Keratinocyte (primary cell): ENCODE results near the gene GRM1. TPM values are rescaled to one million over a fixed set of nuclear protein-coding genes. Genes with fewer than 3 reads are reported as not detected.

Experiments
- DNase-seq: peaks from one replicate; pipeline ENCODE4 v3.0.0-alpha.2; 2011; ENCODE audit warnings: low read depth, missing footprints, low spot score
- FAIRE-seq: peaks from 2 replicates; lab custom pipeline; 2011; peaks lifted over from hg19 to GRCh38; lab: Jason Lieb, UNC
- H2AFZ ChIP-seq: 2 replicates; pipeline ENCODE4 v1.6.0; 2012; ENCODE audit warnings: low read length, control low read depth, inconsistent platforms; ENCODE audit not compliant: control insufficient read depth
- H3K27ac ChIP-seq: 2 replicates; pipeline ENCODE4 v1.5.1; 2011; ENCODE audit warnings: low read length; ENCODE audit not compliant: control insufficient read depth, insufficient read depth
- H3K27me3 ChIP-seq: 3 replicates; pipeline ENCODE4 v1.6.0; 2011; ENCODE audit warnings: low read length; ENCODE audit not compliant: control insufficient read depth, insufficient read depth; ENCODE audit errors: extremely low read depth
- H3K36me3 ChIP-seq, 2 experiments: 2 replicates in 1 of 2; 3 replicates in 1 of 2; pipeline ENCODE4 v1.5.1; 2011; ENCODE audit warnings: low read length in 2 of 2, mild to moderate bottlenecking in 1 of 2; ENCODE audit not compliant: control insufficient read depth in 2 of 2, insufficient read depth in 2 of 2; ENCODE audit errors: extremely low read depth in 1 of 2
- H3K4me1 ChIP-seq: 3 replicates; pipeline ENCODE4 v1.5.1; 2011; ENCODE audit warnings: low read length; ENCODE audit not compliant: control insufficient read depth, insufficient read depth; ENCODE audit errors: extremely low read depth
- H3K4me2 ChIP-seq: 3 replicates; pipeline ENCODE4 v1.6.0; 2011; ENCODE audit warnings: low read depth, low read length; ENCODE audit not compliant: control insufficient read depth, insufficient read depth; ENCODE audit errors: extremely low read depth
- H3K4me3 ChIP-seq, 3 experiments: fragments of 200-600 bp in 1 of 3; sonication (generic) in 1 of 3; 2 replicates in 2 of 3; 3 replicates in 1 of 3; pipeline ENCODE4 v1.5.1; 2011 to 2016; ENCODE audit warnings: low read length in 3 of 3, mild to moderate bottlenecking in 3 of 3, control low read depth in 2 of 3, inconsistent platforms in 1 of 3, low read depth in 1 of 3, mixed read lengths in 1 of 3, mixed run types in 1 of 3, moderate library complexity in 1 of 3; ENCODE audit not compliant: control insufficient read depth in 2 of 3, insufficient read depth in 2 of 3; ENCODE audit errors: extremely low read depth in 1 of 3
- H3K79me2 ChIP-seq: 2 replicates; pipeline ENCODE4 v1.6.0; 2012; ENCODE audit warnings: low read length; ENCODE audit not compliant: control insufficient read depth, insufficient read depth
- H3K9ac ChIP-seq: 3 replicates; pipeline ENCODE4 v1.6.0; 2011; ENCODE audit warnings: low read length; ENCODE audit not compliant: control insufficient read depth, insufficient read depth; ENCODE audit errors: extremely low read depth
- H3K9me1 ChIP-seq: 3 replicates; pipeline ENCODE4 v1.6.0; 2011; ENCODE audit warnings: low read length; ENCODE audit not compliant: control insufficient read depth, insufficient read depth; ENCODE audit errors: extremely low read depth
- H3K9me3 ChIP-seq: 2 replicates; pipeline ENCODE4 v1.5.1; 2012; ENCODE audit warnings: low read depth, low read length; ENCODE audit not compliant: control insufficient read depth
- H4K20me1 ChIP-seq: 3 replicates; pipeline ENCODE4 v1.6.0; 2011; ENCODE audit warnings: low read length; ENCODE audit not compliant: control insufficient read depth, insufficient read depth; ENCODE audit errors: extremely low read depth
- EZH2 ChIP-seq: IDR thresholded peaks from one replicate; pipeline ENCODE4 v1.6.1; 2012; ENCODE audit warnings: inconsistent platforms, mild to moderate bottlenecking, low read length, moderate library complexity
- dilution Hi-C: fragments of 300-500 bp; cut with MboI; formaldehyde crosslinking; loops from one replicate; pipeline ENCODE4 v1.7.0; 2020; ENCODE audit warnings: low sequenced_read_pairs; ENCODE audit not compliant: extremely low pct_ligation_motif_present
- polyA plus RNA-seq, 5 experiments: library from polyadenylated mRNA; depleted of rRNA in 3 of 5; stranded (reverse) in 3 of 5; stranded (forward) in 1 of 5; unstranded in 1 of 5; fragments of >200 nt; gene quantifications; 1 replicate in 1 of 5; 2 replicates in 3 of 5; 3 replicates in 1 of 5; pipeline versions ENCODE4 v1.2.1 to v1.2.3, GENCODE V29; 2011 to 2012; ENCODE audit warnings: missing spikeins in 2 of 5, low read depth in 1 of 5, low replicate concordance in 1 of 5
- TF ChIP-seq, protein P1 (sequence below), 3 experiments: IDR thresholded peaks in 1 of 3; conservative IDR thresholded peaks in 1 of 3; optimal IDR thresholded peaks in 1 of 3; 2 replicates in 2 of 3; 3 replicates in 1 of 3; pipeline versions ENCODE3 to v1.5.1; 2011; ENCODE audit warnings: low read length in 3 of 3, mild to moderate bottlenecking in 3 of 3, moderate library complexity in 2 of 3, control low read depth in 1 of 3, inconsistent platforms in 1 of 3; ENCODE audit not compliant: insufficient read depth in 2 of 3; ENCODE audit errors: extremely low read depth in 1 of 3

GRM1 gene
- polyA plus RNA-seq, 1 donor (not counting 4 experiments of a cell fraction or from before 2014, with no cell fraction given): not detected

DNA sequence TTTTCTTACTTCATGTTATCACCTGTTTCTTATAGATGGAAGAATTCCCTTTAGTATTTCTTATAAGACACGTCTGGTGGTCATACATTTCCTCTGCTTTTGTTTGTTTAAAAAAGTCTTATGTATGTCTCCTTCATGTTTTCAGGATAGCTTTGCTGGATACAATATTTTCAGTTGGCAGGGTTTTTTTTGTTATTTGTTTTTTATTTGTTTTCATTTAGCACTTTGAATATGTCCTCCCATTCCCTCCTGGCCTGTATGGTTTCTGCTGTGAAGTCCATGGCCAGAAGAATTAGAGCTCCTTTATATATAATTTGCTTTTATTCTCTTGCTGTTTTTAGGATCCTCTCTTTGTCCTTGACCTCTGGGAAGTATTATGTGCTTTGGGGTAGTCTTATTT is 432.1 kb downstream of the GRM1 start:
- Histone ChIP-seq H3K36me3 (no peaks in the 10 kb centered on the region), H3K9me3 (no peaks in the 10 kb centered on the region), H3K4me2 (no peak overlapping the region), H3K9me1 (no peaks in the 10 kb centered on the region), H3K79me2 (no peaks in the 10 kb centered on the region), H3K27me3 (no peaks in the 10 kb centered on the region), H3K4me1 (no peaks in the 10 kb centered on the region), H2AFZ (no peak overlapping the region), H3K27ac (no peak overlapping the region), H3K9ac (no peak overlapping the region), H4K20me1 (no peaks in the 10 kb centered on the region), H3K4me3 (no peak overlapping the region)
- DNase-seq (no peak), FAIRE-seq (no peak)
- dilution Hi-C loops: no loop called here
- TF ChIP-seq, protein P1, sequence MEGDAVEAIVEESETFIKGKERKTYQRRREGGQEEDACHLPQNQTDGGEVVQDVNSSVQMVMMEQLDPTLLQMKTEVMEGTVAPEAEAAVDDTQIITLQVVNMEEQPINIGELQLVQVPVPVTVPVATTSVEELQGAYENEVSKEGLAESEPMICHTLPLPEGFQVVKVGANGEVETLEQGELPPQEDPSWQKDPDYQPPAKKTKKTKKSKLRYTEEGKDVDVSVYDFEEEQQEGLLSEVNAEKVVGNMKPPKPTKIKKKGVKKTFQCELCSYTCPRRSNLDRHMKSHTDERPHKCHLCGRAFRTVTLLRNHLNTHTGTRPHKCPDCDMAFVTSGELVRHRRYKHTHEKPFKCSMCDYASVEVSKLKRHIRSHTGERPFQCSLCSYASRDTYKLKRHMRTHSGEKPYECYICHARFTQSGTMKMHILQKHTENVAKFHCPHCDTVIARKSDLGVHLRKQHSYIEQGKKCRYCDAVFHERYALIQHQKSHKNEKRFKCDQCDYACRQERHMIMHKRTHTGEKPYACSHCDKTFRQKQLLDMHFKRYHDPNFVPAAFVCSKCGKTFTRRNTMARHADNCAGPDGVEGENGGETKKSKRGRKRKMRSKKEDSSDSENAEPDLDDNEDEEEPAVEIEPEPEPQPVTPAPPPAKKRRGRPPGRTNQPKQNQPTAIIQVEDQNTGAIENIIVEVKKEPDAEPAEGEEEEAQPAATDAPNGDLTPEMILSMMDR (optimal IDR thresholded peaks at IDR 0.05 in 1 of 3, IDR thresholded peaks at IDR 0.05 in 1 of 3, conservative IDR thresholded peaks at IDR 0.05 in 1 of 3; ENCODE audit: extremely low read depth in 1 of 3, insufficient read depth in 2 of 3, low read length in 3 of 3): no peak
- TF ChIP-seq EZH2: no peak

- no peak for DNase-seq
These were observed 441.4 kb downstream of the GRM1 start for GRCh38 chr6:146470091-146470770.

DNA sequence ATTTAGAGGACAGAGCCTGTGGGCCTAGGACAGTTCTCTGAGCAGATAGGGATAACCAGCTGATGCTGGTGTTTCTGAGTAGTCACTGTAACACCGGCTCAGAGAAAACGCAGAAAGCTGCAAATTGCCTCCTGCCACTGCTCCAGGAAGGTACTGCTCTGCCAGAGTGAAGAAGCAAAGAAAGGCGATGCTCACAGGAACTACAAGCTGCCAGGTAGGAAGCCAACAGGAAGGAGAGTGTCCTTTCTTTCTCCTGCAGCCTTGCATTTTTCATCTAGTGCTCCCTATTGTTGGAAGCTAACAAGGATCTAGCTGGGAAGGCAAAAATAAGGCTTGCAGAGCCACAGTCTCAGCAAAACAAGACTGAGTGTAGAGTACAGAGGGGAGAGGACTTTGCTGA is 444.1 kb downstream of the GRM1 start:
- FAIRE-seq (no peak), DNase-seq (no peak)
- H2AFZ ChIP-seq: no peak overlapping the region
- no peaks in the 10 kb centered on the region for H4K20me1 ChIP-seq
- TF ChIP-seq, protein P1 (optimal IDR thresholded peaks at IDR 0.05 in 1 of 3, IDR thresholded peaks at IDR 0.05 in 1 of 3, conservative IDR thresholded peaks at IDR 0.05 in 1 of 3; ENCODE audit: extremely low read depth in 1 of 3, insufficient read depth in 2 of 3, low read length in 3 of 3): no peak
- no peak for TF ChIP-seq EZH2
- no peaks in the 10 kb centered on the region for H3K4me1 ChIP-seq
- no peaks in the 10 kb centered on the region for H3K9me3 ChIP-seq
- H3K9ac ChIP-seq: no peak overlapping the region
- no peaks in the 10 kb centered on the region for H3K9me1 ChIP-seq
- H3K36me3 ChIP-seq: no peaks in the 10 kb centered on the region
- H3K27me3 ChIP-seq: no peaks in the 10 kb centered on the region
- no peak overlapping the region for H3K4me3 ChIP-seq
- dilution Hi-C loops: no loop called here
- no peaks in the 10 kb centered on the region for H3K79me2 ChIP-seq
- no peak overlapping the region for H3K4me2 ChIP-seq
- H3K27ac ChIP-seq: no peak overlapping the region

More at GRCh38 chr6:146470091-146470770, 441.4 kb downstream of the GRM1 start:
- H3K79me2 ChIP-seq: no peaks in the 10 kb centered on the region
- no peaks in the 10 kb centered on the region for H4K20me1 ChIP-seq
- H3K36me3 ChIP-seq: no peaks in the 10 kb centered on the region
- no peak overlapping the region for H3K9ac ChIP-seq
- no peaks in the 10 kb centered on the region for H3K9me1 ChIP-seq
- no peaks in the 10 kb centered on the region for H3K9me3 ChIP-seq
- no peaks in the 10 kb centered on the region for H3K4me1 ChIP-seq
- H3K4me2 ChIP-seq: no peak overlapping the region
- H3K27me3 ChIP-seq: no peaks in the 10 kb centered on the region
- H2AFZ ChIP-seq: no peak overlapping the region
- no peak overlapping the region for H3K27ac ChIP-seq
- TF ChIP-seq EZH2: no peak
- H3K4me3 ChIP-seq: no peak overlapping the region
- FAIRE-seq: no peak
- dilution Hi-C loops: no loop called here
